K562 (cell line): ENCODE data around the gene BLOC1S4. TPM values are rescaled to one million over a fixed set of nuclear protein-coding genes. Genes with fewer than 3 reads are reported as not detected.

Experiments
- NBN ChIP-seq: fragments of 450-650 bp; IDR thresholded peaks from 2 replicates; pipeline ENCODE4 v1.6.1; 2016; ENCODE audit warnings: low read depth, mild to moderate bottlenecking
- POLR2AphosphoS2 ChIP-seq: IDR thresholded peaks from 2 replicates; pipeline ENCODE4 v1.6.1; 2012; ENCODE audit warnings: low read length, improper control_type of control experiment
- SETDB1 ChIP-seq: IDR thresholded peaks from one replicate; pipeline ENCODE4 v1.6.1; 2012; ENCODE audit warnings: low read length, control low read depth, inconsistent platforms
- SLC30A9 ChIP-seq: fragments of 250-450 bp; sonication (Bioruptor Pico); IDR thresholded peaks from 2 replicates; pipeline ENCODE4 v1.8.0; 2022; ENCODE audit warnings: mild to moderate bottlenecking, moderate library complexity
- polyA plus RNA-seq, 8 experiments: library from polyadenylated mRNA; depleted of rRNA in 4 of 8; stranded (reverse) in 5 of 8; unstranded in 3 of 8; fragments of >200 nt; fragmentation: Nextera tagmentation in 2 of 8; fragmentation: Illumina TruSeq in 1 of 8; extraction: Ambion mirVana in 2 of 8; extraction: Trizol in 1 of 8; gene quantifications; 2 replicates each; pipeline versions ENCODE4 v1.2.1 to v1.2.3, GENCODE V29; 2011 to 2014; ENCODE audit warnings: inconsistent platforms in 1 of 8, missing spikeins in 1 of 8
- total RNA-seq, 7 experiments: library from RNA; depleted of rRNA in 6 of 7; stranded (reverse); fragments of >200 nt in 6 of 7; fragmentation: Illumina TruSeq in 2 of 7; extraction: Trizol in 2 of 7; gene quantifications; 2 replicates each; pipeline versions ENCODE4 v1.2.1 to v1.2.3, GENCODE V29; 2011 to 2021; ENCODE audit warnings: low replicate concordance in 1 of 7
- TF ChIP-seq, protein P1 (sequence below): sonication (generic); formaldehyde crosslinking; IDR thresholded peaks from 2 replicates; pipeline ENCODE4 v1.8.1; 2022; ENCODE audit warnings: missing genetic modification reagents
- TF ChIP-seq, protein P2 (sequence below): fragments of 250-450 bp; sonication (Bioruptor Pico); IDR thresholded peaks from 2 replicates; pipeline ENCODE4 v1.5.0; 2021; ENCODE audit warnings: mild to moderate bottlenecking, borderline replicate concordance

Gene BLOC1S4
- total and polyA plus RNA-seq, 9 of the 15 experiments (the other 6 are each of a cell fraction or from before 2014, with no cell fraction given) = 3.1 to 31.6 (median 11.2) TPM

GRCh38 chr4:6761649-6762615 lies 46.0 kb downstream of the BLOC1S4 start (continued):
- TF ChIP-seq, protein P1, sequence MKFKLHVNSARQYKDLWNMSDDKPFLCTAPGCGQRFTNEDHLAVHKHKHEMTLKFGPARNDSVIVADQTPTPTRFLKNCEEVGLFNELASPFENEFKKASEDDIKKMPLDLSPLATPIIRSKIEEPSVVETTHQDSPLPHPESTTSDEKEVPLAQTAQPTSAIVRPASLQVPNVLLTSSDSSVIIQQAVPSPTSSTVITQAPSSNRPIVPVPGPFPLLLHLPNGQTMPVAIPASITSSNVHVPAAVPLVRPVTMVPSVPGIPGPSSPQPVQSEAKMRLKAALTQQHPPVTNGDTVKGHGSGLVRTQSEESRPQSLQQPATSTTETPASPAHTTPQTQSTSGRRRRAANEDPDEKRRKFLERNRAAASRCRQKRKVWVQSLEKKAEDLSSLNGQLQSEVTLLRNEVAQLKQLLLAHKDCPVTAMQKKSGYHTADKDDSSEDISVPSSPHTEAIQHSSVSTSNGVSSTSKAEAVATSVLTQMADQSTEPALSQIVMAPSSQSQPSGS (CRISPR knock-in tag) = no peak
- TF ChIP-seq SLC30A9 (CRISPR knock-in tag) (no peak), NBN (no peak), POLR2AphosphoS2 (no peak), SETDB1 (no peak)
- TF ChIP-seq, protein P2, sequence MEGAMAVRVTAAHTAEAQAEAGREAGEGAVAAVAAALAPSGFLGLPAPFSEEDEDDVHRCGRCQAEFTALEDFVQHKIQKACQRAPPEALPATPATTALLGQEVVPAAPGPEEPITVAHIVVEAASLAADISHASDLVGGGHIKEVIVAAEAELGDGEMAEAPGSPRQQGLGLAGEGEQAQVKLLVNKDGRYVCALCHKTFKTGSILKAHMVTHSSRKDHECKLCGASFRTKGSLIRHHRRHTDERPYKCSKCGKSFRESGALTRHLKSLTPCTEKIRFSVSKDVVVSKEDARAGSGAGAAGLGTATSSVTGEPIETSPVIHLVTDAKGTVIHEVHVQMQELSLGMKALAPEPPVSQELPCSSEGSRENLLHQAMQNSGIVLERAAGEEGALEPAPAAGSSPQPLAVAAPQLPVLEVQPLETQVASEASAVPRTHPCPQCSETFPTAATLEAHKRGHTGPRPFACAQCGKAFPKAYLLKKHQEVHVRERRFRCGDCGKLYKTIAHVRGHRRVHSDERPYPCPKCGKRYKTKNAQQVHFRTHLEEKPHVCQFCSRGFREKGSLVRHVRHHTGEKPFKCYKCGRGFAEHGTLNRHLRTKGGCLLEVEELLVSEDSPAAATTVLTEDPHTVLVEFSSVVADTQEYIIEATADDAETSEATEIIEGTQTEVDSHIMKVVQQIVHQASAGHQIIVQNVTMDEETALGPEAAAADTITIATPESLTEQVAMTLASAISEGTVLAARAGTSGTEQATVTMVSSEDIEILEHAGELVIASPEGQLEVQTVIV (CRISPR knock-in tag) = no peak
